HG03060 (cell line): ENCODE results near the gene LAMTOR2.
"Not testable (repeated sequence)": the region's sequence is repeated elsewhere in the genome, so short reads cannot be mapped to it uniquely, and the experiment has no call there.

Experiments used
- ATAC-seq: cut with Tn5 transposase; IDR thresholded peaks from one replicate; pipeline ENCODE4 v1.9.1; 2021; ENCODE audit warnings: low read depth, moderate number of reproducible peaks; ENCODE audit not compliant: unreplicated experiment

The LAMTOR2 gene

DNA sequence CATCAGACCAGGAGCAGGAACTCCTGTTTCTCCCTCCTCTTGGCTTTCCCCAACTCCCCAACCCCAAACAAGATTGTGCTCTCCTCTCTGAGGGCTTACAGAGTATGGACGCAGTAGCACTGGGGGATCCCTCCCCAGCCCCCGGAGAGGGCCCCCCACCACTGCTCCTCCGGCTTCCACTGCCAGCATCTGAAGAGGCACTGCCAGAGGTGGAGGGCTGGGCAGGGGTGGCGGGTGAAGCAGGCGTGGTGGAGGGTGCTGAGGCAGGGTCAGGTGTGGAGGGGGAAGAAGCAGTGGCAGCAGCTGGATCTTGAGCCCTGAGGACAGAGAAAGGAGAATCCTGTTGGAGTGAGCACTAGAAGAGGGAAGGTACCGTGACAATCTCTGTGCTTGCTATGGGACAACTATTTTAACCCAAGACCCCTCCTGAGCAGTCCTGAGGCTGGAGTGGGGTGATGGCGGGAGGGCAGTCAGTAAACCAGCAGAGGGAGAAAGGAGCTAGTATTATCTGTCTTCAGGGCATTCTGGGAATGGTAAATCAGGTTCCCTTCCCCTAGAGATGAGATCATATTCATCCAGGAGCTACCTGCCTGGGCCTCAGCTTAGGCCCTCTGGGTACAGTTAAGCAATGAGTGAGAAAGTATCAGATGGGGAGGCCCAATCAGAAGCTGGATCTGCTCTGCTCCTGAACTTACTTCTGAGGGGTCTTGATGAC lies 3.4 kb upstream of the LAMTOR2 start:
- ATAC-seq: no peak

DNA sequence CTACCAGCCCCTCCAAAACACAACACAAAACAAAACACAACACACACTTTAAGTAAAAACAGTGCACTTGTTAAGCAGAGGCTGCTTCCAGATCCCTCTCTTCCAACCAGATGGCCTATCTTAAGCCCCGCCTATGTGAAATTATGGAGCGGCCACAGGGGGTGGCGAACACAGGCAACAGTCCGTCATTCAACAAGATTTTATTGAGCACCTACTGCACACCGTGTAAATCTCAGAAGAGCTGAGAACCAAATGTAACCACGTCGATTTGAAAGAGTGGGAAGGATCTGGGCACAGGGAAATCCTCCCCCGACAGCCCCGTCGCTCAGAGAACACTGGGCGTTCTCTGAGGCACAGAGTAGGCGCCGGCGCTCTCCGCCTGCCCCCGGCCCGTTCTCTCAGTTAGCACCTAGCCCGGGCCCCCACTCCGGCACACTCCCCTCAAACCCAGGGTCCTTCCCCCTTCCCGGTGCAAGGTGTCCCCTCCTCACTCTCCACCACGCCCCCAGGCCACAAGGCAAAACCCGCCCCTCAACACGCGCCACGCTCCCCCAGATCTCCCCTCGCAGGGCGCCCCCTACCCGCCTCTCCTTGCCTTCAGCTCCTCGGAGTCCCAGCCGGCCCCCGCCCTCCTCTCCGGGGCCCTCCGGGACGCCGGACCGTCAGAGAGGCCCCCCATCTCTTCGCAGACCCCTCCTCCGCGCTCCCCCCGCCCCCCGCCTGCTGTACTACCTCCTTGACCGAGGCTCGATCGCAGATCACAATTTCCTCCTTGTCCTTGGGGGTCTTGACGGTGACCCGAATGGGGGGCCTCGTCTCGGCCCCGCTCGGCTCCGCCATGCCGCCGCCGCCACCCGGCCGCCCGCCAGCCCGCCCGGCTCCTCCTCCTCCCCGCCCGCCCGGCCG lies 1.5 kb upstream of the LAMTOR2 start:
- ATAC-seq: no peak

GRCh38 chr1:156053768-156054499 lies 648 bp upstream of the LAMTOR2 start, which contains the start of gene UBQLN4:
Gene UBQLN4 (minus strand): TSS chr1:156053798. CDS start chr1:156053701, 97 bp downstream.
- ATAC-seq: no peak

DNA sequence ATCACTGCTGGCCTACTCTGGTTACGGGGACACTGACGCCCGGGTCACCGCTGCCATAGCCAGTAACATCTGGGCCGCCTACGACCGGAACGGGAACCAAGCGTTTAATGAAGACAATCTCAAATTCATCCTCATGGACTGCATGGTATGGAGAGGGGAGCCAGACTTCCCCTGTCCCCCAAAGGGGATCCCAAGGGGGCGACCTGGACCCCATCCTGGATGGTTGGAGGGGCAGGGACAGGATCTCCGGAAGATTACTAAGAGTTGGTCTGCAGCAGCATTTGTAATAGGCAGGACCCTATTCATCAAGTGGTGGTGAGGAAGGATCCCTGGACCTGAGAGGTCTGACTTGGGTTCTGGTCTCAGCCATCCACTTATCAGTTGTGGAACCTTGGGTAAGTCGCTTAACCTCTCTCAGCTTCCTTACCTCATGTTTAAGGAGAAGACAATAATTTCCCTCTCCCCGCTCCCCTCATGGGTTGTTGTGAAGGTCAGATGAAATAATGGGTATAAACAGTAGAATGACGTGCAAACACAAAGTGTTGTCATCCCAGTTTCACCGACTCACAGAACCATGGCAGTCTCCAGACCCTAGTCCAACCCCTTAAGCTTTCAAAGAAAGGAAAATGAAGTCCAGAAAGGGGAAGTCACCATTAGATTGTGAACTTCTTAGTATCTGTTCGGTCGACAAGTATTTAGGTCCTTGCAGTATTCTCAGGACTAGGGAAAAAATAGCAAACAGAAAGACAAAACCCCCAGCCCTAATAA lies 883 bp downstream of the LAMTOR2 start:
- ATAC-seq: no peak

DNA sequence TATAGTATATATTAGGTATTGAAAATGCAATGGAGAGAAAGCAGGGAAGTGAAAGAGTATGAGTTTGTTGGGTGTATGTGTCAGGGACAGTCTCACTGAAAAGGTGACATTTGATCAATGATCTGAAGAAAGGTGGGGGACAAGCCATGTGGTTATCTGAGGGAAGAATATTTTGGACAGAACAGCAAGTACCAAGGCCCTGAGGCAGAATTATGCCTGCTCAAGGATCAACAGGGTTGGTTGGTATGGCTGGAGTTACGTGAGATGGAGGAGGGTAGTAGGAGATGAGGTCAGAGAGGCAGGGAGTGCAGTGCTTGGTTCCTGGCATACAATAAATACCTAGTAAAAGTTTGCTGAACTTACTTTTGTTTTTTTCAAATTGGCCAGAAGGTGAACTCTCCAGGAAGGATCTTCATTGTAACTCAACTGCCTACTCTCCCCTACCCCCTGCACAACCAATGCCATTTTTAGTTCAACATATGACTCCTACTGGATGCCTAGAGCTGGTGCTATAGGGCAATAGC lies 1.8 kb downstream of the LAMTOR2 start:
- no peak for ATAC-seq

- ATAC-seq: no peak
Measured at GRCh38 chr1:156060937-156061636, 6.5 kb downstream of the LAMTOR2 start, which contains the start of gene RAB25. Gene RAB25 (plus strand): TSS chr1:156061160. CDS start chr1:156061401, 241 bp downstream.

DNA sequence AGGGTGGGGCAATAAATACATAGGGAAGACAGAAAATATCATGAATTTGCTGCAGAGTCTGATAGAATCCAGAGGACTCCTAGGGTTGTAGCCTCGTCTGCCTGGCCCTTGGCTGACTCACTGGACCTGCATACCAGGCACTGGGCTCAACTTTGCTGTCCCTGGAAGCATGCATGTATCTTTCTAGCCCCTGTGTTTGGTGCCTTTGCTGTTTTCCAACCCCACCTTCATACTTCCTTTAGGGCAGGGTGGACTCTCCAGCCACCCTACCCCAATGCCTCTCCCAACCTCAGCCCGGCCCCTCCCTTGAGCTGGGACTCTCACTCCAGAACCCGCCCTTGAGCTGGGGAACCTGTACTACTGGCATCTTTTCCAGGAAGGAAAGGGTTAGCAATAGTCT lies 7.6 kb downstream of the LAMTOR2 start:
- no peak for ATAC-seq

GRCh38 chr1:156063997-156064285 lies 9.4 kb downstream of the LAMTOR2 start:
- ATAC-seq: no peak

- no peak for ATAC-seq
Measured at GRCh38 chr1:156064615-156065014, 10.0 kb downstream of the LAMTOR2 start.

GRCh38 chr1:156065212-156065611 lies 10.6 kb downstream of the LAMTOR2 start:
- ATAC-seq: no peak

DNA sequence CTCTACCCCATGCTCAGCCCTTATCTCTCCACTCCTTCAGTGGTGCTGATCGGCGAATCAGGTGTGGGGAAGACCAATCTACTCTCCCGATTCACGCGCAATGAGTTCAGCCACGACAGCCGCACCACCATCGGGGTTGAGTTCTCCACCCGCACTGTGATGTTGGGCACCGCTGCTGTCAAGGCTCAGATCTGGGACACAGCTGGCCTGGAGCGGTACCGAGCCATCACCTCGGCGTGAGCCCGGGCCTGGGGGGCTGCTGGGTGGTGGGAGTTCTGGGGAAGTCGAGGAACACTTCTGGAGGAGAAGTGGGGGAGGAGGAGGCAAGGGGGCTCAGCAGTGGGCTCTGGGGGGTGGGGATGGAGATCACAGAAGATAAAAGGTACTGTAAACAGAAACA lies 11.3 kb downstream of the LAMTOR2 start:
- no peak for ATAC-seq

GRCh38 chr1:156067262-156067661 lies 12.7 kb downstream of the LAMTOR2 start:
- no peak for ATAC-seq

GRCh38 chr1:156069490-156070455 lies 15.2 kb downstream of the LAMTOR2 start:
- no peak for ATAC-seq

GRCh38 chr1:156070548-156070947 lies 16.0 kb downstream of the LAMTOR2 start:
- no peak for ATAC-seq

DNA sequence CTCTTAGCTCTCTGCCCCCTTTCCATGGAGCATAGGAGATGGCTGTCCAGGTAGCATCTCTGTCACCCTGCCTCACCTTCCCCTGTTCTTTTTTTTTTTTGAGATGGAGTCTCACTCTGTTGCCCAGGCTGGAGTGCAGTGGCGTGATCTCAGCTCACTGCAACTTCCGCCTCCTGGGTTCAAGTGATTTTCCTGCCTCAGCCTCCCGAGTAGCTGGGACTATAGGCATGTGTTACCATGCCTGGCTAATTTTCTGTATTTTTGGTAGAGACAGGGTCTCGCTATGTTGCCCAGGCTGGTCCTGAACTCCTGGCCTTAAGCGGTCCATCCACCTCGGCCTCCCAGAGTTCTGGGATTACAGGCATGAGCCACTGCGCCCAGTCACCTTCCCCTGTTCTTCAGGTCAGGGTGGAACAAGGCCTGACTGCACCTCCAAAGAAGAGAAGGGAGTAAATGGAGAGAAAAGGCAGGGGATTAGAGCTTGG lies 16.8 kb downstream of the LAMTOR2 start:
- not testable (repeated sequence) for ATAC-seq

DNA sequence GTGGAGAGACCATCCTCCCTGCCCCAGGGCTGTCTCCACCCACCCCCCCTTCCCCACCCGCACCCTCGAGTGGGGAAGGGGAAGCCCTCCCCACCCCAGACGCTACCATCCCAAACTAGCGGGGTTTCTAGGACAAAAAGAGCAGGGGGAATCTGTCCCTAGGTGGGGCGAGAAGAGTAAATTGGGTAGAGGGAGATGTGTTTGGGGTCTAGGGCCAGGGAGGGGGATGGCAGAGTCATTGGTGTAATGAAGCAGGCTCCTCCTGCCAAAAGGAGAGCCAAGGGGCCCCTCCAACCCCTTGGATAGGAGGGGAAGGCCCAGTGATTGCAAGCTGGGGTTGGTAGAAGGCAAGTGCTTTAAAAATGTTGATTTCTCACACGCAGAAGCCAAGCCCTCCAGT lies 17.7 kb downstream of the LAMTOR2 start:
- no peak for ATAC-seq

- no peak for ATAC-seq
Measured at GRCh38 chr1:156073110-156073687, 18.6 kb downstream of the LAMTOR2 start.

- ATAC-seq: no peak
Measured at GRCh38 chr1:156073740-156074139, 19.2 kb downstream of the LAMTOR2 start.
